ENCODE results near the gene UBE2O.

Gene UBE2O

GRCh38 chr17:76474894-76475293, 21.9 kb upstream of the UBE2O start:
- ChIA-PET POLR2A (no interaction called here), CTCF (interaction anchor here (0.9 to 4.2 kb wide), 6 partner anchors 8 to 149 kb away, joined by 3 to 24 read pairs (median 3); partner anchors contain the start of gene AANAT)

GRCh38 chr17:76474238-76474637, 21.3 kb upstream of the UBE2O start:
- no peaks in the 10 kb centered on the region for H3K9me3 ChIP-seq (ENCODE audit: control insufficient read depth, insufficient read depth, low read depth, low read length)
- POLR2A ChIA-PET = no interaction called here
- H3K4me3 ChIP-seq (ENCODE audit: low read depth, low read length) = no peak overlapping the region
- CTCF ChIA-PET = interaction anchor here (0.9 to 1.5 kb wide), 3 partner anchors 24 to 150 kb away, joined by 3 read pairs; no protein-coding TSS in a partner anchor
- TF ChIP-seq ZFP37 (tag by site-specific recombination; IDR thresholded peaks at IDR 0.05) = no peak
- TF ChIP-seq PRDM2 (tag by site-specific recombination; IDR thresholded peaks at IDR 0.05; ENCODE audit: borderline replicate concordance) = no peak
- TF ChIP-seq ZNF433 (tag by site-specific recombination; IDR thresholded peaks at IDR 0.05; ENCODE audit: low read depth) = no peak
- TF ChIP-seq ZEB2 (tag by site-specific recombination; IDR thresholded peaks at IDR 0.05) = no peak
- no peak for TF ChIP-seq ZNF324 (tag by site-specific recombination; IDR thresholded peaks at IDR 0.05)
- no peak for TF ChIP-seq SCRT1 (tag by site-specific recombination; IDR thresholded peaks at IDR 0.05; ENCODE audit: borderline replicate concordance)
- no peak for TF ChIP-seq ZBTB48 (tag by site-specific recombination; IDR thresholded peaks at IDR 0.05)
- no peak for TF ChIP-seq ZNF521 (tag by site-specific recombination; IDR thresholded peaks at IDR 0.05)
- no peak for TF ChIP-seq ZNF639 (tag by site-specific recombination; IDR thresholded peaks at IDR 0.05)
- TF ChIP-seq BCL11B (tag by site-specific recombination; IDR thresholded peaks at IDR 0.05; ENCODE audit: low read depth) = no peak
- no peak for TF ChIP-seq GFI1B (tag by site-specific recombination; IDR thresholded peaks at IDR 0.05)
- TF ChIP-seq ZNF501 (tag by site-specific recombination; IDR thresholded peaks at IDR 0.05) = no peak
- no peak for TF ChIP-seq KLF9 (tag by site-specific recombination; IDR thresholded peaks at IDR 0.05; ENCODE audit: low read depth)
- no peak for TF ChIP-seq ATF2 (tag by site-specific recombination; IDR thresholded peaks at IDR 0.05; ENCODE audit: low read depth)
- no peak for TF ChIP-seq GLIS2 (tag by site-specific recombination; IDR thresholded peaks at IDR 0.05)
- no peak for TF ChIP-seq ZNF660 (tag by site-specific recombination; IDR thresholded peaks at IDR 0.05)
- TF ChIP-seq ZNF843 (tag by site-specific recombination; IDR thresholded peaks at IDR 0.05) = no peak
- H3K4me1 ChIP-seq (ENCODE audit: control insufficient read depth, insufficient read depth, low read length) = no peaks in the 10 kb centered on the region
- no peak overlapping the region for H3K27ac ChIP-seq (ENCODE audit: extremely low read depth, low read depth, low read length)
- peaks cover 0 to 14% of the 10 kb centered on the region in 2 experiments; a peak in 1 of 3 replicates for H3K36me3 ChIP-seq (ENCODE audit: control insufficient read depth in 2 of 2, insufficient read depth in 1 of 2, low read length in 2 of 2)

More at GRCh38 chr17:76474894-76475293, 21.9 kb upstream of the UBE2O start:
- peaks cover 0 to 14% of the 10 kb centered on the region in 2 experiments; a peak in 1 of 3 replicates for H3K36me3 ChIP-seq (ENCODE audit: control insufficient read depth in 2 of 2, insufficient read depth in 1 of 2, low read length in 2 of 2)
- H3K9me3 ChIP-seq (ENCODE audit: control insufficient read depth, insufficient read depth, low read depth, low read length) = no peaks in the 10 kb centered on the region
- TF ChIP-seq HIC1 (tag by site-specific recombination; IDR thresholded peaks at IDR 0.05) (peak; percentile 36; the same call in 1 of the 2 replicates), GLIS1 (tag by site-specific recombination; IDR thresholded peaks at IDR 0.05) (peak; percentile 25; the same call in 1 of the 2 replicates), ZNF623 (tag by site-specific recombination; IDR thresholded peaks at IDR 0.05) (no peak), ZIC2 (tag by site-specific recombination; IDR thresholded peaks at IDR 0.05) (no peak)
- H3K4me3 ChIP-seq (ENCODE audit: low read depth, low read length) = no peak overlapping the region
- H3K4me1 ChIP-seq (ENCODE audit: control insufficient read depth, insufficient read depth, low read length) = no peaks in the 10 kb centered on the region
- H3K27ac ChIP-seq (ENCODE audit: extremely low read depth, low read depth, low read length) = no peak overlapping the region
